ENCODE results near the gene P2RX1. TPM values are rescaled to one million over a fixed set of nuclear protein-coding genes. Genes with fewer than 3 reads are reported as not detected.

The P2RX1 gene
- total RNA-seq, 2 experiments from 2014 or later, result 0.12 TPM; not detected in 1

GRCh38 chr17:3885271-3885670 lies 31.0 kb downstream of the P2RX1 start:
- CTCF ChIA-PET, result interaction anchor here (0.6 to 2.5 kb wide), 5 partner anchors 22 to 147 kb away, joined by 3 to 9 read pairs (median 4); no protein-coding TSS in a partner anchor
- H3K27ac Mint-ChIP-seq, result no peak overlapping the region
- no peaks in the 10 kb centered on the region for H3K36me3 Mint-ChIP-seq (ENCODE audit: low read depth)
- H3K27me3 Mint-ChIP-seq, result no peaks in the 10 kb centered on the region
- POLR2A ChIA-PET, result no interaction called here
- H3K9me3 Mint-ChIP-seq, result no peaks in the 10 kb centered on the region
- no peak for DNase-seq
- H3K4me1 Mint-ChIP-seq, result peaks cover 32% of the 10 kb centered on the region
- no peak overlapping the region for H3K4me3 Mint-ChIP-seq

- Mint-ChIP-seq H3K27ac (no peak overlapping the region), H3K36me3 (ENCODE audit: low read depth) (no peaks in the 10 kb centered on the region), H3K4me1 (peaks cover 28% of the 10 kb centered on the region), H3K9me3 (no peaks in the 10 kb centered on the region), H3K27me3 (no peaks in the 10 kb centered on the region), H3K4me3 (no peak overlapping the region)
- CTCF ChIA-PET, result interaction anchor here (1.0 to 2.5 kb wide), 7 partner anchors 21 to 146 kb away, joined by 3 to 9 read pairs (median 4); no protein-coding TSS in a partner anchor
- DNase-seq, result no peak
- POLR2A ChIA-PET, result no interaction called here
Observed at GRCh38 chr17:3884188-3884587, 32.1 kb downstream of the P2RX1 start.

- H3K4me1 Mint-ChIP-seq, result peaks cover 13% of the 10 kb centered on the region
- no peak for DNase-seq
- H3K27ac Mint-ChIP-seq, result no peak overlapping the region
- POLR2A ChIA-PET, result no interaction called here
- CTCF ChIA-PET, result interaction anchor here (0.7 kb wide), 1 partner anchor 19 kb away, joined by 5 read pairs; no protein-coding TSS in a partner anchor
- H3K36me3 Mint-ChIP-seq (ENCODE audit: low read depth), result no peaks in the 10 kb centered on the region
- no peak overlapping the region for H3K4me3 Mint-ChIP-seq
- no peaks in the 10 kb centered on the region for H3K9me3 Mint-ChIP-seq
- no peaks in the 10 kb centered on the region for H3K27me3 Mint-ChIP-seq
Observed at GRCh38 chr17:3882276-3882675, 34.0 kb downstream of the P2RX1 start.

- Mint-ChIP-seq H3K4me3 (no peak overlapping the region), H3K36me3 (ENCODE audit: low read depth) (no peaks in the 10 kb centered on the region), H3K9me3 (no peaks in the 10 kb centered on the region), H3K27ac (no peak overlapping the region), H3K27me3 (no peaks in the 10 kb centered on the region), H3K4me1 (peaks cover under 1% of the 10 kb centered on the region)
- POLR2A ChIA-PET, result no interaction called here
- CTCF ChIA-PET, result interaction anchor here (1.4 to 2.5 kb wide), 2 partner anchors 16 to 35 kb away, joined by 5 to 7 read pairs; partner anchors contain the start of gene NCBP3
- DNase-seq, result no peak
Observed at GRCh38 chr17:3880983-3881382, 35.3 kb downstream of the P2RX1 start.

GRCh38 chr17:3879591-3880417 lies 36.5 kb downstream of the P2RX1 start:
- Mint-ChIP-seq H3K9me3 (no peaks in the 10 kb centered on the region), H3K4me3 (no peak overlapping the region), H3K27me3 (no peaks in the 10 kb centered on the region), H3K4me1 (no peaks in the 10 kb centered on the region), H3K27ac (no peak overlapping the region), H3K36me3 (ENCODE audit: low read depth) (no peaks in the 10 kb centered on the region)
- no peak for DNase-seq
- POLR2A ChIA-PET, result no interaction called here
- CTCF ChIA-PET, result interaction anchor here (0.6 to 2.5 kb wide), 4 partner anchors 18 to 563 kb away, joined by 3 to 7 read pairs (median 4); partner anchors contain the start of gene NCBP3

DNA sequence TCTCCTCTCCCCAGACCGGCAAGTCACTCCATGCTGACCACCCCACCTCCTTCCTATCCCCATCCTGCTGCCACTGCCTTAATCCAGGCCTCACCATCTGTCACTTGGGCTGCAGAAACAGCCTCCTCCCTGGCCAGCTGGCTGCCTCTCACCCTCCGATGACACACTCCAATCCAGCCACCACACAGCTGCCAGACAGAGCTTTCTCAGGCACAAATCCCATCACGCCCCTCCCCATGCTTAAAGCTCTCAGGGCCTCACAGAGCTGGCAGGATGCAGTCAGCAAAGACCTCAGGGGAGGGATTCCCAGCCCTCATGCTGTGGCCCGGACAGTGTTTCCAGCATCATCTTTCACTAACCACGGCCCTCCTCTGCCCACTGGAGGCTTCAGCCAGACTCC lies 37.1 kb downstream of the P2RX1 start:
- Mint-ChIP-seq H3K9me3 (no peaks in the 10 kb centered on the region), H3K27me3 (no peaks in the 10 kb centered on the region), H3K4me1 (no peaks in the 10 kb centered on the region), H3K4me3 (no peak overlapping the region), H3K36me3 (ENCODE audit: low read depth) (no peaks in the 10 kb centered on the region), H3K27ac (no peak overlapping the region)
- POLR2A ChIA-PET, result no interaction called here
- CTCF ChIA-PET, result interaction anchor here (1.0 to 2.5 kb wide), 3 partner anchors 33 to 35 kb away, joined by 3 to 7 read pairs (median 6); partner anchors contain the start of gene NCBP3
- no peak for DNase-seq

GRCh38 chr17:3877220-3877619 lies 39.0 kb downstream of the P2RX1 start:
- no peak overlapping the region for H3K4me3 Mint-ChIP-seq
- H3K27me3 Mint-ChIP-seq, result no peaks in the 10 kb centered on the region
- H3K27ac Mint-ChIP-seq, result no peak overlapping the region
- ChIA-PET POLR2A (no interaction called here), CTCF (interaction anchor here (2.0 kb wide), 1 partner anchor 31 kb away, joined by 6 read pairs; the partner anchor contains the start of gene NCBP3)
- H3K36me3 Mint-ChIP-seq (ENCODE audit: low read depth), result no peaks in the 10 kb centered on the region
- H3K9me3 Mint-ChIP-seq, result no peaks in the 10 kb centered on the region
- no peak for DNase-seq
- no peaks in the 10 kb centered on the region for H3K4me1 Mint-ChIP-seq

DNA sequence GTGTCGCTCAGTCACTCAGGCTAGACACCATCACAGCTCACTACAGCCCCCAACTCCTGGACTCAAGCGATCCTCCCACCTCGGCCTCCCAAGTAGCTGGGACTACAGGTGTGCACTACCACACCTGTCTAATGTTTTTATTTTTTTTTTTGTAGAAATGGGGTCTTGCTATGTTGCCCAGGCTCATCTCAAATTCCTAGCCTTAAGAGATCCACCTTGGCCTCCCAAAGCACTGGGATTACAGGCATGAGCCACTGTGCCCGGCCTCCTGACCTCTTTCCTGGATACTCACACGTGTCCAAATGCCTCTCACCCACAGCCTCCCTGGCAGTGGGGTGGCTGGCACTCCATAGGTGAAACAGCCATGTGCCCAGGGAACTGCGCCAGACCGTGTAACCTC lies 40.9 kb downstream of the P2RX1 start:
- no peak for DNase-seq
- H3K9me3 Mint-ChIP-seq, result no peaks in the 10 kb centered on the region
- no peaks in the 10 kb centered on the region for H3K36me3 Mint-ChIP-seq (ENCODE audit: low read depth)
- peaks cover 8% of the 10 kb centered on the region for H3K4me1 Mint-ChIP-seq
- H3K27ac Mint-ChIP-seq, result no peak overlapping the region
- H3K4me3 Mint-ChIP-seq, result no peak overlapping the region
- ChIA-PET POLR2A (no interaction called here), CTCF (no interaction called here)
- no peaks in the 10 kb centered on the region for H3K27me3 Mint-ChIP-seq

DNA sequence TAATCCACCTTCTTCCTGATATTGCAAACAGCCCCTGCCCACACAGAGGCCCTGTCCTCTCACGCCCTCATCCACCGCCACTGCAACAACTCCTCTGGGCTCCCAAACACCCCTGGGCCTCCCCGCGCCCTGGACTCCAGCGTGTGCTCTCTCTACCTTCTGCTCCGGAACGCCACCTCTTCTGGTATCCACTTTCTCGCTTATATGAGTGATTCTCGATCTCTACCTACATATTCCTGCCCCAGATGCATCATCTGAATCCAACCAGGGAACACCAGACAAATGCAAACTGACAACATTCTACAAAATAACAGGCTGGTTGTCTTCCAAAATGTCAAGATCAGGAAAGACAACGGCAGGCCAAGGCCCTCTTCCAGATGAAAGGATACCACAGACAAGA lies 42.4 kb downstream of the P2RX1 start:
- DNase-seq, result no peak
- H3K4me1 Mint-ChIP-seq, result peaks cover 10% of the 10 kb centered on the region
- H3K27ac Mint-ChIP-seq, result peak overlapping the region; percentile 26
- no peak overlapping the region for H3K4me3 Mint-ChIP-seq
- no peaks in the 10 kb centered on the region for H3K36me3 Mint-ChIP-seq (ENCODE audit: low read depth)
- no peaks in the 10 kb centered on the region for H3K27me3 Mint-ChIP-seq
- H3K9me3 Mint-ChIP-seq, result no peaks in the 10 kb centered on the region
- CTCF ChIA-PET, result interaction anchor here (0.6 kb wide), 1 partner anchor 28 kb away, joined by 3 read pairs; the partner anchor contains the start of gene NCBP3
- POLR2A ChIA-PET, result no interaction called here

- H3K4me1 Mint-ChIP-seq, result peaks cover 10% of the 10 kb centered on the region
- H3K36me3 Mint-ChIP-seq (ENCODE audit: low read depth), result no peaks in the 10 kb centered on the region
- POLR2A ChIA-PET, result no interaction called here
- peak; percentile 42 for DNase-seq
- H3K9me3 Mint-ChIP-seq, result no peaks in the 10 kb centered on the region
- CTCF ChIA-PET, result interaction anchor here (1.0 kb wide), 1 partner anchor 25 kb away, joined by 3 read pairs; the partner anchor contains the start of gene NCBP3
- peak overlapping the region; percentile 97 for H3K27ac Mint-ChIP-seq
- peak overlapping the region; percentile 9 for H3K4me3 Mint-ChIP-seq
- H3K27me3 Mint-ChIP-seq, result no peaks in the 10 kb centered on the region
Observed at GRCh38 chr17:3870871-3871306, 45.4 kb downstream of the P2RX1 start.

DNA sequence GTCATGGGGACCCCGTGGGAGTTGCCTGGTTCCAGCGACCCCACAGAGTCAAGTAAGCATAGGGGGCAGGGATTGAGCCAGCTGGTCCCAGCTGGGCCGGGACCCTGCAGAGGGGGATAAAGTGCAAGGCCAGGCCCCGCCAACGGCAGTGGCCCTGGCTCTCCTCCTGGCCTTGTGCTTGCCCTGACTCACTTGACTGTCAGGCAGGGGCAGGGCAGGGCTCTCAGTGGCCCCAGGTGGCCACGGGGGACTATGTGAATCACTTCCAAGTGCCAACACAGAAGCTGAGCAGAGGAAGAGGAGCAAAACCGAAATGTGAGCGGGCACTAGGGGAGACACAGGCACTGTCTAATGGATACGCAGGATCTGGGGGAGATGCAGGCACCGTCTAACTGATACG lies 48.7 kb downstream of the P2RX1 start:
- Mint-ChIP-seq H3K36me3 (ENCODE audit: low read depth) (no peaks in the 10 kb centered on the region), H3K4me1 (peaks cover 10% of the 10 kb centered on the region), H3K4me3 (no peak overlapping the region), H3K27me3 (no peaks in the 10 kb centered on the region), H3K9me3 (no peaks in the 10 kb centered on the region), H3K27ac (no peak overlapping the region)
- DNase-seq, result no peak
- ChIA-PET POLR2A (no interaction called here), CTCF (no interaction called here)

DNA sequence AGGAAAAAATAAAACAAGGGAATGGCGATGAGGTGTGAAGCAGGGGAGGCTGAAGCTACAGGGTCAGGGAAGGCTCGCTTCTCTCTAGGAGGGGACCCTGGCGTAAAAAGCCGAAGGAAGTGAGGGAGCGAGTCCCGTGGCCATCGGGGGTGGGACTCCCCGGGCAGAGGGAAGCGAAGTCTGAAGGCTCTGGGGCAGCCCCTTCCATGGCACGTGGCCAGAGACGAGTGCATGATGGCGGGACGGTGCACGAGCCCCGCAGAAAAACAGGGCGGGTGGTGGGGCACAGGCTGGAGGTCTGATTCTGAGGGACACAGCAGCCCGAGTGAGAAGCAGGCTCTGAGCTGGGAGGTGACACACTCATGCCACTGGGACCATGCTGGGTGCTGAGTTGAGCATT lies 49.2 kb downstream of the P2RX1 start:
- CTCF ChIA-PET, result interaction anchor here (4.1 kb wide), 1 partner anchor 21 kb away, joined by 21 read pairs; the partner anchor contains the start of gene NCBP3
- H3K36me3 Mint-ChIP-seq (ENCODE audit: low read depth), result no peaks in the 10 kb centered on the region

GRCh38 chr17:3866276-3866675 lies 50.0 kb downstream of the P2RX1 start:
- CTCF ChIA-PET, result interaction anchor here (4.1 kb wide), 1 partner anchor 20 kb away, joined by 21 read pairs; the partner anchor contains the start of gene NCBP3
- H3K27me3 Mint-ChIP-seq, result no peaks in the 10 kb centered on the region
- H3K4me3 Mint-ChIP-seq, result no peak overlapping the region
- DNase-seq, result no peak
- H3K9me3 Mint-ChIP-seq, result no peaks in the 10 kb centered on the region
- no peak overlapping the region for H3K27ac Mint-ChIP-seq
- POLR2A ChIA-PET, result no interaction called here
- no peaks in the 10 kb centered on the region for H3K36me3 Mint-ChIP-seq (ENCODE audit: low read depth)
- H3K4me1 Mint-ChIP-seq, result peaks cover 10% of the 10 kb centered on the region

More for the DNA sequence above, 49.2 kb downstream of the P2RX1 start:
- POLR2A ChIA-PET, result no interaction called here
- H3K4me1 Mint-ChIP-seq, result peaks cover 10% of the 10 kb centered on the region
- no peaks in the 10 kb centered on the region for H3K27me3 Mint-ChIP-seq
- DNase-seq, result no peak
- H3K27ac Mint-ChIP-seq, result no peak overlapping the region
- no peak overlapping the region for H3K4me3 Mint-ChIP-seq
- H3K9me3 Mint-ChIP-seq, result no peaks in the 10 kb centered on the region
